HL-60 (cell line): ENCODE results near the gene PTPN1.

ENCODE experiments used
- DNase-seq, 2 experiments: peaks; one replicate each; pipeline ENCODE4 v3.0.0-alpha.2; 2010 to 2020; ENCODE audit warnings: low read depth in 1 of 2, low spot score in 1 of 2
- H3K27ac ChIP-seq: fragments of 250-450 bp; sonication (Bioruptor Pico); replicated peaks from 2 replicates; pipeline ENCODE4 v1.5.1; 2020; ENCODE audit warnings: mild to moderate bottlenecking, moderate library complexity
- H3K27me3 ChIP-seq: fragments of 250-450 bp; sonication (Bioruptor Pico); 2 replicates; pipeline ENCODE4 v1.5.1; 2021; ENCODE audit warnings: mild to moderate bottlenecking, moderate library complexity; ENCODE audit not compliant: insufficient read depth, poor library complexity, severe bottlenecking
- H3K4me3 ChIP-seq: replicated peaks from 2 replicates; pipeline ENCODE4 v1.5.1; 2011; ENCODE audit warnings: mild to moderate bottlenecking, control low read depth, low read length; ENCODE audit not compliant: insufficient read depth
- GABPA ChIP-seq: IDR thresholded peaks from 2 replicates; pipeline ENCODE4 v1.6.1; 2012; ENCODE audit warnings: low read depth
- POLR2AphosphoS5 ChIP-seq: IDR thresholded peaks from 2 replicates; pipeline ENCODE4 v1.6.1; 2012; ENCODE audit warnings: low read depth
- SPI1 ChIP-seq: IDR thresholded peaks from 2 replicates; pipeline ENCODE4 v1.6.1; 2012; ENCODE audit warnings: low read depth, mild to moderate bottlenecking, borderline replicate concordance
- TF ChIP-seq, protein P1 (sequence below): IDR thresholded peaks from one replicate; pipeline ENCODE4 v1.5.1; 2011; ENCODE audit warnings: low read length, control low read depth, inconsistent platforms; ENCODE audit not compliant: insufficient read depth
- TF ChIP-seq, protein P2 (sequence below): IDR thresholded peaks from 2 replicates; pipeline ENCODE4 v1.6.1; 2012; ENCODE audit warnings: low read depth; ENCODE audit not compliant: insufficient replicate concordance

PTPN1 gene

GRCh38 chr20:50512323-50512722 lies 2.1 kb downstream of the PTPN1 start:
- H3K4me3 ChIP-seq = no peak overlapping the region
- H3K27me3 ChIP-seq = no peaks in the 10 kb centered on the region
- H3K27ac ChIP-seq = no peak overlapping the region
- TF ChIP-seq, protein P1, sequence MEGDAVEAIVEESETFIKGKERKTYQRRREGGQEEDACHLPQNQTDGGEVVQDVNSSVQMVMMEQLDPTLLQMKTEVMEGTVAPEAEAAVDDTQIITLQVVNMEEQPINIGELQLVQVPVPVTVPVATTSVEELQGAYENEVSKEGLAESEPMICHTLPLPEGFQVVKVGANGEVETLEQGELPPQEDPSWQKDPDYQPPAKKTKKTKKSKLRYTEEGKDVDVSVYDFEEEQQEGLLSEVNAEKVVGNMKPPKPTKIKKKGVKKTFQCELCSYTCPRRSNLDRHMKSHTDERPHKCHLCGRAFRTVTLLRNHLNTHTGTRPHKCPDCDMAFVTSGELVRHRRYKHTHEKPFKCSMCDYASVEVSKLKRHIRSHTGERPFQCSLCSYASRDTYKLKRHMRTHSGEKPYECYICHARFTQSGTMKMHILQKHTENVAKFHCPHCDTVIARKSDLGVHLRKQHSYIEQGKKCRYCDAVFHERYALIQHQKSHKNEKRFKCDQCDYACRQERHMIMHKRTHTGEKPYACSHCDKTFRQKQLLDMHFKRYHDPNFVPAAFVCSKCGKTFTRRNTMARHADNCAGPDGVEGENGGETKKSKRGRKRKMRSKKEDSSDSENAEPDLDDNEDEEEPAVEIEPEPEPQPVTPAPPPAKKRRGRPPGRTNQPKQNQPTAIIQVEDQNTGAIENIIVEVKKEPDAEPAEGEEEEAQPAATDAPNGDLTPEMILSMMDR = no peak
- TF ChIP-seq GABPA (no peak), POLR2AphosphoS5 (no peak), SPI1 (no peak)
- TF ChIP-seq, protein P2, sequence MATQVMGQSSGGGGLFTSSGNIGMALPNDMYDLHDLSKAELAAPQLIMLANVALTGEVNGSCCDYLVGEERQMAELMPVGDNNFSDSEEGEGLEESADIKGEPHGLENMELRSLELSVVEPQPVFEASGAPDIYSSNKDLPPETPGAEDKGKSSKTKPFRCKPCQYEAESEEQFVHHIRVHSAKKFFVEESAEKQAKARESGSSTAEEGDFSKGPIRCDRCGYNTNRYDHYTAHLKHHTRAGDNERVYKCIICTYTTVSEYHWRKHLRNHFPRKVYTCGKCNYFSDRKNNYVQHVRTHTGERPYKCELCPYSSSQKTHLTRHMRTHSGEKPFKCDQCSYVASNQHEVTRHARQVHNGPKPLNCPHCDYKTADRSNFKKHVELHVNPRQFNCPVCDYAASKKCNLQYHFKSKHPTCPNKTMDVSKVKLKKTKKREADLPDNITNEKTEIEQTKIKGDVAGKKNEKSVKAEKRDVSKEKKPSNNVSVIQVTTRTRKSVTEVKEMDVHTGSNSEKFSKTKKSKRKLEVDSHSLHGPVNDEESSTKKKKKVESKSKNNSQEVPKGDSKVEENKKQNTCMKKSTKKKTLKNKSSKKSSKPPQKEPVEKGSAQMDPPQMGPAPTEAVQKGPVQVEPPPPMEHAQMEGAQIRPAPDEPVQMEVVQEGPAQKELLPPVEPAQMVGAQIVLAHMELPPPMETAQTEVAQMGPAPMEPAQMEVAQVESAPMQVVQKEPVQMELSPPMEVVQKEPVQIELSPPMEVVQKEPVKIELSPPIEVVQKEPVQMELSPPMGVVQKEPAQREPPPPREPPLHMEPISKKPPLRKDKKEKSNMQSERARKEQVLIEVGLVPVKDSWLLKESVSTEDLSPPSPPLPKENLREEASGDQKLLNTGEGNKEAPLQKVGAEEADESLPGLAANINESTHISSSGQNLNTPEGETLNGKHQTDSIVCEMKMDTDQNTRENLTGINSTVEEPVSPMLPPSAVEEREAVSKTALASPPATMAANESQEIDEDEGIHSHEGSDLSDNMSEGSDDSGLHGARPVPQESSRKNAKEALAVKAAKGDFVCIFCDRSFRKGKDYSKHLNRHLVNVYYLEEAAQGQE = no peak
- no peak for DNase-seq

DNA sequence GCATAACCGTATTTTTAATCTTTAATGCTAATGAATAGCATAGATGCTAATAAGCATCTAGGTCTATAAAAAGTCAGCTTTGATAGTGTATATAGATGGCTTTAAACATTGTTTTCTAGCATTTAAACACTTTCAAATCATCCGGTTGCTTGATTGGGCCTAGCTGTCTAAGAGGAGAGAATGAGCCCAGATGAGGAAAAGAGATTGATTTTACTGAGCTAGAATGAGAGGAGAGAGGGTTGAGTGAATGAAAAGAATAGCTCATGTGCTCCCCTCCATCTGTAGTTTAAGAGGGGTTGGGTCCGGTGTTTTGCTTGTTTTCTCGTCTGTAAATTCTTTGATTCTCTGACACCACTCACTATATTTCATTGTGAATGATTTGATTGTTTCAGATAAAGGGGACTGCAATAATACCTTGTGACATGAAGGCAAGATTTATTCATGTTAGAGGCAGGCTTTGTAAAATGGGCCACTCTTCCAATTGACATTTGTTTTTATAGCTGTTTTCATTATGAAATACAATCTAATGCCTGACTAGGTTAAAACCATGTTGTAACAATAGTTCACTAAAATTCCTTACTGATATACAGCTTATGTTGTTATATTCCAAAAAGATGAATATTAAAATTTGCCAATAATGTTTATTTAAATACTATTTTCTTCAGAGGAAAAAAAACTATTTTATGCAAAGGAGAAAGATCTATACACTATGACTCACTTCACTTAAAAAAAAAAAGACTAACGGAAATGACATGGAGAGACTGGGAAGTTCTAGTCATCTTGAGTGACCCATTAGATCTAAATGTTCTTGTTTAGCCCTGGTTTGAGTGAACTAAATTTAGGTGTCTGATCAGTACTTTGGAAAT lies 3.2 kb downstream of the PTPN1 start:
- no peaks in the 10 kb centered on the region for H3K27me3 ChIP-seq
- H3K4me3 ChIP-seq = no peak overlapping the region
- TF ChIP-seq GABPA = no peak
- TF ChIP-seq SPI1 = no peak
- TF ChIP-seq, protein P1 = no peak
- TF ChIP-seq, protein P2 = no peak
- TF ChIP-seq POLR2AphosphoS5 = no peak
- no peak for DNase-seq
- no peak overlapping the region for H3K27ac ChIP-seq

GRCh38 chr20:50514035-50514337 lies 3.8 kb downstream of the PTPN1 start:
- H3K27ac ChIP-seq = no peak overlapping the region
- TF ChIP-seq, protein P1 = no peak
- TF ChIP-seq POLR2AphosphoS5 = no peak
- TF ChIP-seq SPI1 = no peak
- no peak for TF ChIP-seq GABPA
- TF ChIP-seq, protein P2 = no peak
- no peak for DNase-seq
- H3K4me3 ChIP-seq = no peak overlapping the region
- no peaks in the 10 kb centered on the region for H3K27me3 ChIP-seq
